Skeletal muscle cell (primary cell): ENCODE results near the gene BMPR1B.

Source experiments
- DNase-seq: peaks from one replicate; pipeline ENCODE4 v3.0.0-alpha.2; 2010; ENCODE audit warnings: low read depth
- H3K4me3 ChIP-seq: 2 replicates; pipeline ENCODE4 v1.5.1; 2011; ENCODE audit warnings: low read depth, mild to moderate bottlenecking, control low read depth, low read length, moderate library complexity

BMPR1B gene

GRCh38 chr4:94890579-94890978 is 132.8 kb downstream of the BMPR1B start:
- DNase-seq, result no peak
- H3K4me3 ChIP-seq, result no peak overlapping the region

- DNase-seq, result no peak
- no peak overlapping the region for H3K4me3 ChIP-seq
Observed at GRCh38 chr4:94892051-94892450, 134.3 kb downstream of the BMPR1B start.

GRCh38 chr4:94895081-94895480 is 137.3 kb downstream of the BMPR1B start:
- no peak for DNase-seq
- no peak overlapping the region for H3K4me3 ChIP-seq

GRCh38 chr4:94897023-94897422 is 139.3 kb downstream of the BMPR1B start:
- H3K4me3 ChIP-seq, result no peak overlapping the region

GRCh38 chr4:94905511-94905910 is 147.8 kb downstream of the BMPR1B start:
- H3K4me3 ChIP-seq, result no peak overlapping the region
- no peak for DNase-seq

More at GRCh38 chr4:94897023-94897422, 139.3 kb downstream of the BMPR1B start:
- no peak for DNase-seq

GRCh38 chr4:94909645-94910044 is 151.9 kb downstream of the BMPR1B start:
- no peak for DNase-seq
- no peak overlapping the region for H3K4me3 ChIP-seq

- no peak overlapping the region for H3K4me3 ChIP-seq
- DNase-seq, result no peak
Observed at GRCh38 chr4:94911106-94911505, 153.4 kb downstream of the BMPR1B start.

- no peak overlapping the region for H3K4me3 ChIP-seq
- DNase-seq, result no peak
Observed at GRCh38 chr4:94912606-94913005, 154.9 kb downstream of the BMPR1B start.

- DNase-seq, result no peak
- no peak overlapping the region for H3K4me3 ChIP-seq
Observed at GRCh38 chr4:94913316-94913715, 155.6 kb downstream of the BMPR1B start.

GRCh38 chr4:94917146-94917545 is 159.4 kb downstream of the BMPR1B start:
- no peak overlapping the region for H3K4me3 ChIP-seq
- no peak for DNase-seq

- DNase-seq, result no peak
- no peak overlapping the region for H3K4me3 ChIP-seq
Observed at GRCh38 chr4:94918543-94918942, 160.8 kb downstream of the BMPR1B start.

GRCh38 chr4:94920369-94920768 is 162.6 kb downstream of the BMPR1B start:
- no peak for DNase-seq
- H3K4me3 ChIP-seq, result no peak overlapping the region

GRCh38 chr4:94924566-94924965 is 166.8 kb downstream of the BMPR1B start:
- DNase-seq, result no peak
- no peak overlapping the region for H3K4me3 ChIP-seq

- no peak overlapping the region for H3K4me3 ChIP-seq
- DNase-seq, result no peak
Observed at GRCh38 chr4:94925764-94926347, 168.1 kb downstream of the BMPR1B start.

- no peak overlapping the region for H3K4me3 ChIP-seq
- DNase-seq, result no peak
Observed at GRCh38 chr4:94926936-94927335, 169.2 kb downstream of the BMPR1B start.

- no peak overlapping the region for H3K4me3 ChIP-seq
- no peak for DNase-seq
Observed at GRCh38 chr4:94927696-94928095, 169.9 kb downstream of the BMPR1B start.

GRCh38 chr4:94929696-94930095 is 171.9 kb downstream of the BMPR1B start:
- no peak for DNase-seq
- H3K4me3 ChIP-seq, result no peak overlapping the region

- DNase-seq, result no peak
Observed at GRCh38 chr4:94931626-94932025, 173.9 kb downstream of the BMPR1B start.

GRCh38 chr4:94932366-94932765 is 174.6 kb downstream of the BMPR1B start:
- H3K4me3 ChIP-seq, result no peak overlapping the region
- DNase-seq, result no peak

More at GRCh38 chr4:94931626-94932025, 173.9 kb downstream of the BMPR1B start:
- no peak overlapping the region for H3K4me3 ChIP-seq

GRCh38 chr4:94933799-94934198 is 176.0 kb downstream of the BMPR1B start:
- DNase-seq, result no peak
- no peak overlapping the region for H3K4me3 ChIP-seq

- DNase-seq, result peak; percentile 9
- no peak overlapping the region for H3K4me3 ChIP-seq
Observed at GRCh38 chr4:94934201-94934600, 176.4 kb downstream of the BMPR1B start.

- no peak overlapping the region for H3K4me3 ChIP-seq
- no peak for DNase-seq
Observed at GRCh38 chr4:94934864-94935263, 177.1 kb downstream of the BMPR1B start.
